DND-41 (cell line): ENCODE results near the gene MAP3K1.

ENCODE experiments used
- ATAC-seq: fragments of 200-7000 bp; cut with Tn5 transposase; 3 replicates; pipeline ENCODE4 v1.9.1; 2021; ENCODE audit warnings: low read depth; ENCODE audit not compliant: insufficient read depth
- DNase-seq: peaks from one replicate; pipeline ENCODE4 v3.0.0-alpha.2; 2020
- H2AFZ ChIP-seq: 2 replicates; pipeline ENCODE4 v1.6.0; 2012; ENCODE audit warnings: low read depth, low read length
- H3K27ac ChIP-seq: 2 replicates; pipeline ENCODE4 v1.5.1; 2012; ENCODE audit warnings: low read length, inconsistent platforms
- H3K27me3 ChIP-seq: fragments of 200-600 bp; sonication (generic); 2 replicates; pipeline ENCODE4 v1.6.0; 2012; ENCODE audit warnings: low read length, mild to moderate bottlenecking, inconsistent platforms; ENCODE audit not compliant: insufficient read depth, poor library complexity
- H3K36me3 ChIP-seq: 2 replicates; pipeline ENCODE4 v1.5.1; 2012; ENCODE audit warnings: low read length, inconsistent platforms; ENCODE audit not compliant: insufficient read depth
- H3K4me1 ChIP-seq: 2 replicates; pipeline ENCODE4 v1.5.1; 2012; ENCODE audit warnings: mild to moderate bottlenecking, low read length; ENCODE audit not compliant: insufficient read depth
- H3K4me2 ChIP-seq: 2 replicates; pipeline ENCODE4 v1.6.0; 2012; ENCODE audit warnings: mild to moderate bottlenecking, moderate library complexity, low read length, inconsistent platforms; ENCODE audit not compliant: insufficient read depth
- H3K4me3 ChIP-seq, 2 experiments: fragments of 200-600 bp in 1 of 2; shearing (Covaris generic) in 1 of 2; 2 replicates each; pipeline ENCODE4 v1.5.1; 2012 to 2016; ENCODE audit warnings: inconsistent platforms in 2 of 2, low read length in 2 of 2, mild to moderate bottlenecking in 2 of 2, low read depth in 1 of 2, moderate library complexity in 1 of 2
- H3K79me2 ChIP-seq: 2 replicates; pipeline ENCODE4 v1.6.0; 2012; ENCODE audit warnings: low read length, inconsistent platforms; ENCODE audit not compliant: insufficient read depth
- H3K9ac ChIP-seq: 2 replicates; pipeline ENCODE4 v1.6.0; 2012; ENCODE audit warnings: low read depth, mild to moderate bottlenecking, inconsistent platforms, low read length, moderate library complexity
- H3K9me3 ChIP-seq: 2 replicates; pipeline ENCODE4 v1.5.1; 2012; ENCODE audit warnings: low read length, moderate library complexity, mild to moderate bottlenecking, inconsistent platforms; ENCODE audit not compliant: insufficient read depth, severe bottlenecking
- H4K20me1 ChIP-seq: 2 replicates; pipeline ENCODE4 v1.6.0; 2012; ENCODE audit warnings: low read length; ENCODE audit not compliant: insufficient read depth
- CTCF ChIP-seq: IDR thresholded peaks from 2 replicates; pipeline ENCODE4 v1.5.1; 2012; ENCODE audit warnings: borderline replicate concordance, low read length, moderate library complexity, mild to moderate bottlenecking; ENCODE audit not compliant: poor library complexity, severe bottlenecking; ENCODE audit errors: extremely low read depth
- EZH2 ChIP-seq: IDR thresholded peaks from 3 replicates; pipeline ENCODE4 v1.6.1; 2012; ENCODE audit warnings: borderline replicate concordance, low read depth, mild to moderate bottlenecking, moderate library complexity, low read length, inconsistent platforms; ENCODE audit not compliant: severe bottlenecking

The MAP3K1 gene

GRCh38 chr5:56941981-56942380 lies 126.6 kb downstream of the MAP3K1 start:
- Histone ChIP-seq H3K36me3 (peaks cover 91% of the 10 kb centered on the region), H3K27ac (no peak overlapping the region)

More at GRCh38 chr5:56941981-56942380, 126.6 kb downstream of the MAP3K1 start:
- Histone ChIP-seq H4K20me1 (peaks cover 16% of the 10 kb centered on the region; the same call in 1 of the 2 replicates), H3K4me2 (no peak overlapping the region), H3K4me3 (no peak overlapping the region), H3K9me3 (no peaks in the 10 kb centered on the region), H3K9ac (no peak overlapping the region), H2AFZ (no peak overlapping the region), H3K4me1 (no peaks in the 10 kb centered on the region), H3K27me3 (no peaks in the 10 kb centered on the region), H3K79me2 (no peaks in the 10 kb centered on the region)
- ATAC-seq (no peak), DNase-seq (no peak)
- TF ChIP-seq CTCF (no peak), EZH2 (no peak)
